ENCODE data around the gene C21orf58.

Gene C21orf58

GRCh38 chr21:46350981-46351380 is 27.3 kb upstream of the C21orf58 start:
- Histone ChIP-seq H3K4me3 (no peak overlapping the region), H3K9ac (ENCODE audit: insufficient read length) (no peak overlapping the region), H3K27ac (no peak overlapping the region), H3K36me3 (ENCODE audit: insufficient read depth, low read length) (peaks cover 89% of the 10 kb centered on the region), H3K9me3 (ENCODE audit: low read depth, low read length) (no peaks in the 10 kb centered on the region)
- TF ChIP-seq POLR2AphosphoS5 (IDR thresholded peaks at IDR 0.05; ENCODE audit: borderline replicate concordance, low read depth, low read length) (no peak), FOXP2 (optimal IDR thresholded peaks at IDR 0.05; ENCODE audit: control extremely low read depth, extremely low read length, insufficient read depth) (no peak), EZH2 (IDR thresholded peaks at IDR 0.05) (no peak)
- DNase-seq (ENCODE audit: low read depth, low spot score): no peak

GRCh38 chr21:46350571-46350970 is 26.9 kb upstream of the C21orf58 start:
- DNase-seq (ENCODE audit: low read depth, low spot score): no peak
- Histone ChIP-seq H3K36me3 (ENCODE audit: insufficient read depth, low read length) (peaks cover 90% of the 10 kb centered on the region), H3K27ac (no peak overlapping the region), H3K9me3 (ENCODE audit: low read depth, low read length) (no peaks in the 10 kb centered on the region), H3K4me3 (no peak overlapping the region), H3K9ac (ENCODE audit: insufficient read length) (no peak overlapping the region)
- no peak for TF ChIP-seq EZH2 (IDR thresholded peaks at IDR 0.05)
- no peak for TF ChIP-seq FOXP2 (optimal IDR thresholded peaks at IDR 0.05; ENCODE audit: control extremely low read depth, extremely low read length, insufficient read depth)
- TF ChIP-seq POLR2AphosphoS5 (IDR thresholded peaks at IDR 0.05; ENCODE audit: borderline replicate concordance, low read depth, low read length): no peak

- no peaks in the 10 kb centered on the region for H3K9me3 ChIP-seq (ENCODE audit: low read depth, low read length)
Measured at GRCh38 chr21:46349134-46349760, 25.6 kb upstream of the C21orf58 start.

DNA sequence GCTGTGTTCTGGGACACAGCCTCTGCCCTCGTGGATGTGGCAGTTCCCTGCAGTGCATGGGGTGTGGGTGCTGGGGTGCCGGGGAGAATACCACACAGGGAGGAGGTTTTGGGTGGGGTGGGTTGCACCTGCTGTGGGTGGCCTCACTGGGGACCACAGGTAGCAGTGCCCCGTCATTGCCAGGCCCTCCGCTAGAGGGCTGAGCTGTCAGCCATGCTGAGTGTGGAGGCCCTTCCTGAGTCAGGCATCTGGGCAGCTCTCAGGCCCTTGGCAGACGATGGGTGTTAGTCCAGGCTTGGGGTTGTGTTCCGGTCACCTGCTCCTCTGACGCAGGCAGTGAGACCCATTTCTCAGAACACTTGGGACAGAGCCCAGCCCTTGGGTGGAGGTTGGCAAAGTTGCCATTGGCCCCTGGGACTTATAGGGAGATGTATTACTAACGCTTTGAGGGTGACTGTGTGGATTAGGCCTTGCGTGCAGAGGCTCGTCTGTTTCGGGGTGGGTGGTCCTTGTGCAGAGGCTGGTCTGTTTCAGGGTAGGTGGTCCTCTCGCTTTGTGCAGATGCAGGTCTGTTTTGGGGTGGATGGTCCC is 24.2 kb upstream of the C21orf58 start:
- Histone ChIP-seq H3K36me3 (ENCODE audit: insufficient read depth, low read length) (peaks cover 66% of the 10 kb centered on the region), H3K4me3 (no peak overlapping the region), H3K27ac (no peak overlapping the region), H3K9me3 (ENCODE audit: low read depth, low read length) (no peaks in the 10 kb centered on the region), H3K9ac (ENCODE audit: insufficient read length) (no peak overlapping the region)
- no peak for DNase-seq (ENCODE audit: low read depth, low spot score)
- no peak for TF ChIP-seq FOXP2 (optimal IDR thresholded peaks at IDR 0.05; ENCODE audit: control extremely low read depth, extremely low read length, insufficient read depth)
- no peak for TF ChIP-seq POLR2AphosphoS5 (IDR thresholded peaks at IDR 0.05; ENCODE audit: borderline replicate concordance, low read depth, low read length)

More at GRCh38 chr21:46349134-46349760, 25.6 kb upstream of the C21orf58 start:
- DNase-seq (ENCODE audit: low read depth, low spot score): no peak
- Histone ChIP-seq H3K4me3 (no peak overlapping the region), H3K36me3 (ENCODE audit: insufficient read depth, low read length) (peaks cover 79% of the 10 kb centered on the region), H3K27ac (no peak overlapping the region), H3K9ac (ENCODE audit: insufficient read length) (no peak overlapping the region)
- TF ChIP-seq POLR2AphosphoS5 (IDR thresholded peaks at IDR 0.05; ENCODE audit: borderline replicate concordance, low read depth, low read length) (no peak), FOXP2 (optimal IDR thresholded peaks at IDR 0.05; ENCODE audit: control extremely low read depth, extremely low read length, insufficient read depth) (no peak), EZH2 (IDR thresholded peaks at IDR 0.05) (no peak)

GRCh38 chr21:46347203-46347550 is 23.5 kb upstream of the C21orf58 start:
- no peaks in the 10 kb centered on the region for H3K9me3 ChIP-seq (ENCODE audit: low read depth, low read length)
- H3K36me3 ChIP-seq (ENCODE audit: insufficient read depth, low read length): peaks cover 60% of the 10 kb centered on the region
- H3K4me3 ChIP-seq: no peak overlapping the region
- TF ChIP-seq FOXP2 (optimal IDR thresholded peaks at IDR 0.05; ENCODE audit: control extremely low read depth, extremely low read length, insufficient read depth): no peak
- no peak for TF ChIP-seq EZH2 (IDR thresholded peaks at IDR 0.05)
- no peak for TF ChIP-seq POLR2AphosphoS5 (IDR thresholded peaks at IDR 0.05; ENCODE audit: borderline replicate concordance, low read depth, low read length)
- no peak for DNase-seq (ENCODE audit: low read depth, low spot score)
- no peak overlapping the region for H3K27ac ChIP-seq
- no peak overlapping the region for H3K9ac ChIP-seq (ENCODE audit: insufficient read length)

DNA sequence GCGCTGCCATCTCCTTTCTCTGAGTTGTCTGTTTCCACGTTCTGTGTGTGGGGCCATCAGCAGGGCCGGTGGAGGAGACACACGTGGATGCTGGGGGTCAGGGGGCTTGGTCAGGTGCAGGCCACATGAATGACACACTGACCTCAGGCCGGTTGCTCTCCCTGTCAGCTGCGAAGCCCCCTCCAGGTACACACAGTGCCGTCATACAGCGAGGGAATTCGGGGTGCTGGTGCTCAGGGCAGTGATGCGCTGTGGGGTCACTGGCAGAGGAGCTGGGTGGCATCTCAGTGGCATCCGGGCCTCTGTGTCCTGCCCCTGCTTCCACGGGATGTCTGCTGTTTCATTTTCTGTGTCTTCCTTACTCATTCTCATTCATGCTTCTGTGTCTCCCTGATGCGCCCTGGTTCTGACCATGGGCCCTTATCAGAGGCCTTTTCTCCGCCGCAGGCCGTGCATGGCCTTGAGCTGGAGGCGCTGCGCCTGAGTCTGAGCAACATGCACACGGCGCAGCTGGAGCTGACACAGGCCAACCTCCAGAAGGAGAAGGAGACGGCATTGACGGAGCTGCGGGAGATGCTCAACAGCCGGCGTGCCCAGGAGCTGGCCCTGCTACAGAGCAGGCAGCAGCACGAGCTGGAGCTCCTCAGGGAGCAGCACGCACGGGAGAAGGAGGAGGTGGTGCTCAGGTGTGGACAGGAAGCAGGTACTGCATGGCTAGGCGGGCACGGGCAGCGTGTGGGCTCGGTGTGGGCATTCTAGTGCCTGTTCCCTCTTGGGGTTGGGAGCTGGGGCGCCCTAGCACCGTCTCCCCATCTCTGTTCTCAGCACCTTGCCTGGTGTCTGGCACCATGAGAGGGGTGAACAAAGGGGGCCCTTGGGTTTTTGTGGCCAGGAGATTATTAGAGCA is 22.9 kb upstream of the C21orf58 start:
- peaks cover 56% of the 10 kb centered on the region for H3K36me3 ChIP-seq (ENCODE audit: insufficient read depth, low read length)
- no peak overlapping the region for H3K9ac ChIP-seq (ENCODE audit: insufficient read length)
- no peak for DNase-seq (ENCODE audit: low read depth, low spot score)
- no peak overlapping the region for H3K27ac ChIP-seq
- H3K4me3 ChIP-seq: no peak overlapping the region
- no peaks in the 10 kb centered on the region for H3K9me3 ChIP-seq (ENCODE audit: low read depth, low read length)
- TF ChIP-seq POLR2AphosphoS5 (IDR thresholded peaks at IDR 0.05; ENCODE audit: borderline replicate concordance, low read depth, low read length) (no peak), EZH2 (IDR thresholded peaks at IDR 0.05) (no peak), FOXP2 (optimal IDR thresholded peaks at IDR 0.05; ENCODE audit: control extremely low read depth, extremely low read length, insufficient read depth) (no peak)

DNA sequence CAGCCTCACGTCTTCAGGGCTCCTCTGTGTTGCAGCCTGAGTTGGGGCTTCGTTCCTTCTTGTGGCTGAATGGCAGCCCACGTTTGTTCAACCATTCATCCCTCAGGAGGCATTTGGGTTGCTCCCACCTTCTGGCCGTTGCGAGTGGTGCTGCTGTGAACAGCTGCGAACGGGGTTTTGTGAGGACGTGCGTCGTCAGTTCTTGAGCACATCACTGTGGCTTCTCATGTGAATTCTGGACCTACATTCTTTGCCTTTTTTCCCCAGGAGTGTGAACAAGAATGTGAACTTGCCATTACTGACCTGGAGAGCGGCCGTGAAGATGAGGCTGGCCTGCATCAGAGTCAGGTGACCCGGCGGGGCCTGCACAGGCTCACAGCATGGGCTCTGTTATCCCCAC is 22.2 kb upstream of the C21orf58 start:
- DNase-seq (ENCODE audit: low read depth, low spot score): no peak
- H3K27ac ChIP-seq: no peak overlapping the region
- H3K36me3 ChIP-seq (ENCODE audit: insufficient read depth, low read length): peaks cover 49% of the 10 kb centered on the region
- no peak overlapping the region for H3K4me3 ChIP-seq
- TF ChIP-seq EZH2 (IDR thresholded peaks at IDR 0.05) (no peak), FOXP2 (optimal IDR thresholded peaks at IDR 0.05; ENCODE audit: control extremely low read depth, extremely low read length, insufficient read depth) (no peak), POLR2AphosphoS5 (IDR thresholded peaks at IDR 0.05; ENCODE audit: borderline replicate concordance, low read depth, low read length) (no peak)
- H3K9me3 ChIP-seq (ENCODE audit: low read depth, low read length): no peaks in the 10 kb centered on the region
- H3K9ac ChIP-seq (ENCODE audit: insufficient read length): no peak overlapping the region

DNA sequence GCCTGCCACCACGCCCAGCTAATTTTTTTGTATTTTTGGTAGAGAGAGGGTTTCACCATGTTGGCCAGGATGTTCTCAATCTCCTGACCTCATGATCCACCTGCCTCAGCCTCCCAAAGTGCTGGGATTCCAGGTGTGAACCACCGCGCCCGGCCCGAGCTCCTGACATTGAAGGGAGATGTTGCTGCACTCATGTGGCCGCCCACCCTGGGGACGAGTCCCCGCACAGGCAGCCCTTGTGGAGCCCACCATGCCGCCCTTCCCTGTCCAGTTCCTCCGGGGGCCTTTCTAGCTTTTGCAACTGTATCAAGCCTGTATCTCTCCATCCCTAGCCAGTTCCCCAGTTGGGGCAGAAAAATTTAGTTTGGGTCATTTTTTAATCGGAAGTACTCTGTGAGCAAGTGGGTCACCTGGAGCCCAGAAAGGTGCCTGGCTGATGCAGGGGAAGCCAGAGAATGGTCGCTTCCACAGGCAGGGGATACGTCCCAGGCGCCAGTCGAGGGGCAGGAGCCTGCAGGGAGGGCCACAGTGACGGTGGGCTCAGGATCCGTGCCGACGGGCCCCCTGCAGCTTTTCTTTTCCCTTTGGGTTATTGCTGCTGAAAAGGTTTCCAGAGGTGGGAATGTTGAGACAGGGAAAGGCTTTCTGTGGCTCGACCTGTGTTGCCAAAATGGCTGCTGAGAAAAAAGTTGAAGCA is 20.7 kb upstream of the C21orf58 start:
- Histone ChIP-seq H3K27ac (no peak overlapping the region), H3K4me3 (no peak overlapping the region), H3K36me3 (ENCODE audit: insufficient read depth, low read length) (peaks cover 47% of the 10 kb centered on the region), H3K9ac (ENCODE audit: insufficient read length) (no peak overlapping the region), H3K9me3 (ENCODE audit: low read depth, low read length) (no peaks in the 10 kb centered on the region)
- TF ChIP-seq EZH2 (IDR thresholded peaks at IDR 0.05) (no peak), POLR2AphosphoS5 (IDR thresholded peaks at IDR 0.05; ENCODE audit: borderline replicate concordance, low read depth, low read length) (no peak), FOXP2 (optimal IDR thresholded peaks at IDR 0.05; ENCODE audit: control extremely low read depth, extremely low read length, insufficient read depth) (no peak)
- no peak for DNase-seq (ENCODE audit: low read depth, low spot score)

Measured in SK-N-MC (cell line).